ENCODE measurements around the gene ALS2CL.

- TF ChIP-seq POLR2A (IDR thresholded peaks at IDR 0.05) (no peak), CTCF (IDR thresholded peaks at IDR 0.05) (no peak), EP300 (IDR thresholded peaks at IDR 0.05) (no peak)
These were observed 24.2 kb upstream of the ALS2CL start, which contains the start of gene PRSS50 for GRCh38 chr3:46717447-46718231.
